Adrenal gland (tissue), 19 donors: ENCODE data around the gene HLF. TPM values are rescaled to one million over a fixed set of nuclear protein-coding genes. Genes with fewer than 3 reads are reported as not detected.

ENCODE experiments used
- DNase-seq, 7 donors: peaks; one replicate each; pipeline ENCODE4 v3.0.0-alpha.2; 2019 to 2020
- H3K27ac ChIP-seq, 5 donors: fragments of 200-600 bp; sonication (generic) in 4 of 5; 1 replicate in 3 of 5; 2 replicates in 2 of 5; pipeline versions ENCODE4 v1.5.1 to v1.8.0; 2016 to 2020; ENCODE audit warnings: mild to moderate bottlenecking in 1 of 5
- H3K27me3 ChIP-seq: fragments of 200-600 bp; 2 replicates; pipeline ENCODE4 v1.8.0; 2021
- H3K36me3 ChIP-seq, 2 donors: fragments of 200-600 bp; replicated peaks in 1 of 2; 1 replicate in 1 of 2; 2 replicates in 1 of 2; pipeline versions ENCODE4 v1.5.1 to v1.8.0; 2018 to 2022
- H3K4me1 ChIP-seq, 2 donors: fragments of 200-600 bp; replicated peaks in 1 of 2; 1 replicate in 1 of 2; 2 replicates in 1 of 2; pipeline versions ENCODE4 v1.5.1 to v1.8.0; 2018 to 2021
- H3K4me3 ChIP-seq, 4 donors: fragments of 200-600 bp; sonication (generic) in 3 of 4; one replicate each; pipeline ENCODE4 v1.5.1; 2016 to 2018
- H3K9me3 ChIP-seq, 3 donors: fragments of 200-600 bp; sonication (generic) in 1 of 3; replicated peaks in 1 of 3; 1 replicate in 2 of 3; 2 replicates in 1 of 3; pipeline versions ENCODE4 v1.5.1 to v1.8.0; 2016 to 2021
- POLR2A ChIP-seq, 2 donors: fragments of 450-650 bp; IDR thresholded peaks; one replicate each; pipeline ENCODE4 v1.6.1; 2017; ENCODE audit warnings: antibody characterized with exemption in 2 of 2, mild to moderate bottlenecking in 2 of 2, moderate library complexity in 1 of 2
- WGBS, 4 donors: extraction: QIAGEN DNeasy Blood & Tissue Kit in 2 of 4; methylation state at CpG; one replicate each; pipeline versions ENCODE4 v1.1.5 to v1.1.7; 2013 to 2017; 5-methylcytosine and 5-hydroxymethylcytosine counted together
- intact Hi-C, 2 donors: fragments of 100-400 bp; cut with DNase I; formaldehyde crosslinking; loops; one replicate each; pipeline versions ENCODE4 v1.14.1 to v1.15.0; 2022 to 2023
- long read RNA-seq, 10 donors: library from polyadenylated mRNA in 3 of 10; unstranded in 2 of 10; stranded (forward) in 1 of 10; transcript quantifications; one replicate each; pipeline ENCODE4 v2.0.0 and lab custom pipeline, GENCODE V29; 2021 to 2026
- polyA plus RNA-seq, 3 donors: library from polyadenylated mRNA; stranded (reverse); fragments of 200-250 nt in 2 of 3; fragments of 350-450 nt in 1 of 3; fragmentation: Illumina TruSeq in 1 of 3; extraction: RNeasy Lipid Tissue Mini Kit (QIAGEN cat#74804) in 1 of 3; gene quantifications; one replicate each; pipeline ENCODE4 v1.2.3, GENCODE V29; 2013 to 2014
- total RNA-seq, 9 donors: library from RNA; depleted of rRNA in 4 of 9; stranded (reverse); fragments of >200 nt in 4 of 9; fragments of 120-200 nt in 1 of 9; fragmentation: NEBNext Ultra II Directional in 1 of 9; extraction: Animal tissue kit (Norgen Biotek cat#: 25700) in 1 of 9; gene quantifications; one replicate each; pipeline versions ENCODE4 v1.1.0 to v1.2.4, GENCODE V29; 2013 to 2023
- TF ChIP-seq, protein P1 (sequence below), 6 experiments: fragments of 450-650 bp in 4 of 6; fragments of 200-600 bp in 2 of 6; sonication (generic) in 1 of 6; IDR thresholded peaks; 1 replicate in 5 of 6; 2 replicates in 1 of 6; pipeline versions ENCODE4 v1.5.1 to v1.8.0; 2016 to 2021; ENCODE audit warnings: antibody characterized with exemption in 6 of 6, mild to moderate bottlenecking in 2 of 6, moderate library complexity in 1 of 6
- donor health status: healthy with polysubstance abuse.
- donor health status: Bipolar disorder and iron deficiency.
- donor health status: DM: yes; HTN: yes; CAD: no.
- donor health status: DM: no; HTN: no; CAD: no.
- donor health status: DM: no; HTN: no; CAD: no.
- donor health status: DM: yes; HTN: yes; CAD: no.

The HLF gene, protein sequence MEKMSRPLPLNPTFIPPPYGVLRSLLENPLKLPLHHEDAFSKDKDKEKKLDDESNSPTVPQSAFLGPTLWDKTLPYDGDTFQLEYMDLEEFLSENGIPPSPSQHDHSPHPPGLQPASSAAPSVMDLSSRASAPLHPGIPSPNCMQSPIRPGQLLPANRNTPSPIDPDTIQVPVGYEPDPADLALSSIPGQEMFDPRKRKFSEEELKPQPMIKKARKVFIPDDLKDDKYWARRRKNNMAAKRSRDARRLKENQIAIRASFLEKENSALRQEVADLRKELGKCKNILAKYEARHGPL
- total RNA-seq (10 to 100 TPM in 8 of 9 donors, 1 to 10 TPM in 1; 1.3 to 74.3 (median 32.9) TPM), polyA plus RNA-seq (10 to 100 TPM in 1 of 3 donors, 1 to 10 TPM in 2; 8.8 to 15.0 (median 9.7) TPM)
- long read RNA-seq, donor 1, result 0 reads
- long read RNA-seq, donor 2, result 0 reads
- long read RNA-seq, donor 3, result 0 reads
- long read RNA-seq, donor 4, partial matches to known transcripts, result 0 of 5 reads
- long read RNA-seq, donor 4, other reads (novel, unspliced or antisense), result 5 of 5 reads
- long read RNA-seq, donor 5, full-length matches to known transcripts, result 14 of 16 reads
- long read RNA-seq, donor 5, partial matches to known transcripts, result 1 of 16 reads
- long read RNA-seq, donor 5, other reads (novel, unspliced or antisense), result 1 of 16 reads
- long read RNA-seq, donor 6, result 0 reads
- long read RNA-seq, donor 7, result 0 reads
- long read RNA-seq, donor 8, result 0 reads
- long read RNA-seq, donor 9, result 0 reads
- long read RNA-seq, donor 10, result 0 reads

DNA sequence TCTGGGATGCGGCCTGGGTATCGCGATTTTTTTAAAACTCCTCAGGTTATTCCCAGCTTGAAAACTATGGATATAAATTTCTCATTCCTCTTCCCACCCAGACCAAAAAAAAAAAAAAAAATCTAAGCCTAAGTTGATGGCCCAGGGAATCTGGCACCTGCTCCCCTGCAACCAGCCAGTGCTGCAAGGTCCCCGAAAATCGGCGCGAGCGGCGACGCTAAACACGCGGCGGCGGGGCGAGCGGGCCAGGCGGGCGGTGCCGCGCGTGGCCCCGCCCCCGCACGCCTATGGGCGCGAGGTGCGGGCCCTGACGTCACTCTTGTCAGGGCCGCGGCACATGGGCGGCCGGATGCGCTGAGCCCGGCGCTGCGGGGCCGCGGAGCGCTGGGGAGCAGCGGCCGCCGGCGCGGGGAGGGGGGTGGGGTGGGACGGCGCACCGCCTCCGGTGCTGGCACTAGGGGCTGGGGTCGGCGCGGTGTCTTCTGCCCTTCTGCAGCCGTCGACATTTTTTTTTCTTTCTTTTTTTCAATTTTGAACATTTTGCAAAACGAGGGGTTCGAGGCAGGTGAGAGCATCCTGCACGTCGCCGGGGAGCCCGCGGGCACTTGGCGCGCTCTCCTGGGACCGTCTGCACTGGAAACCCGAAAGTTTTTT, at the start of gene HLF:
Gene HLF, plus strand, starts transcription at position 316 of the 654 bp plus-strand sequence. CDS start 525 bp downstream, outside the sequence.
- Histone ChIP-seq H3K4me1 (peaks cover 3 to 31% of the 10 kb centered on the region in 2 donors), H3K27ac (peak within 1 kb of the TSS in 4 of 5 donors; percentile 62 to 90 (median 82)), H3K4me3 (peak within 1 kb of the TSS in 2 of 4 donors; percentile 55 to 78), H3K9me3 (no peaks in the 10 kb centered on the region), H3K27me3 (no peaks in the 10 kb centered on the region), H3K36me3 (no peaks in the 10 kb centered on the region)
- DNase-seq, result peak; percentile 79 to 88 (median 83)
- intact Hi-C loops, result loop anchor here in 1 of 2 donors (10.0 kb wide), 1 partner anchor 50 kb away; no protein-coding TSS in a partner anchor
- 0 to 1% (median 1%) methylated on average over 42 to 64 of the region's 64 CpGs for WGBS, 4 donors
- TF ChIP-seq, protein P1, sequence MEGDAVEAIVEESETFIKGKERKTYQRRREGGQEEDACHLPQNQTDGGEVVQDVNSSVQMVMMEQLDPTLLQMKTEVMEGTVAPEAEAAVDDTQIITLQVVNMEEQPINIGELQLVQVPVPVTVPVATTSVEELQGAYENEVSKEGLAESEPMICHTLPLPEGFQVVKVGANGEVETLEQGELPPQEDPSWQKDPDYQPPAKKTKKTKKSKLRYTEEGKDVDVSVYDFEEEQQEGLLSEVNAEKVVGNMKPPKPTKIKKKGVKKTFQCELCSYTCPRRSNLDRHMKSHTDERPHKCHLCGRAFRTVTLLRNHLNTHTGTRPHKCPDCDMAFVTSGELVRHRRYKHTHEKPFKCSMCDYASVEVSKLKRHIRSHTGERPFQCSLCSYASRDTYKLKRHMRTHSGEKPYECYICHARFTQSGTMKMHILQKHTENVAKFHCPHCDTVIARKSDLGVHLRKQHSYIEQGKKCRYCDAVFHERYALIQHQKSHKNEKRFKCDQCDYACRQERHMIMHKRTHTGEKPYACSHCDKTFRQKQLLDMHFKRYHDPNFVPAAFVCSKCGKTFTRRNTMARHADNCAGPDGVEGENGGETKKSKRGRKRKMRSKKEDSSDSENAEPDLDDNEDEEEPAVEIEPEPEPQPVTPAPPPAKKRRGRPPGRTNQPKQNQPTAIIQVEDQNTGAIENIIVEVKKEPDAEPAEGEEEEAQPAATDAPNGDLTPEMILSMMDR (IDR thresholded peaks at IDR 0.05), result no peak
- TF ChIP-seq POLR2A (IDR thresholded peaks at IDR 0.05), result peak; percentile 64 to 87

DNA sequence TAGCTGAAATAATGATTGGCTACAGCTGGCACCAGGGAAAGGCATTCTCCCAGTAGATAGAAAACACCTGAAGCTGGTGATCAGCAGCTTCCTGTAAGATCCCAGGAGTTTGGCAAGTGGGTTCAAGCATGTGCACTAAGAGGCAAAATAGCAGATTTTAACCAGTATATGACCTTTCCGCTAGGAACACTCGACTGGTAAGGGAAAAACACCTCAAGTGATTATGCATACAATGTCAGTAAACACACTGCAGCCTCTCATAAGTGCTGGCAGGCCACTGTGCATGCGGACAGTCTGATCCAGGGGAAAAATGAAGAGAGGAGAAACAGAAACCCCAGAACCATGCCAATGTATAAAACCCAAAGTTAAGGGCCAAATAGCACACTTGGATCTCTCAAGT, 49.0 kb upstream of the HLF start:
- Histone ChIP-seq H3K4me1 (no peaks in the 10 kb centered on the region), H3K9me3 (no peaks in the 10 kb centered on the region), H3K4me3 (no peak overlapping the region), H3K36me3 (no peaks in the 10 kb centered on the region), H3K27me3 (no peaks in the 10 kb centered on the region), H3K27ac (no peak overlapping the region)
- intact Hi-C loops, result no loop called here
- no peak for DNase-seq
- TF ChIP-seq, protein P1 (IDR thresholded peaks at IDR 0.05), result no peak
- TF ChIP-seq POLR2A (IDR thresholded peaks at IDR 0.05), result no peak
- 94 to 98% (median 95%) methylated on average over 3 of the region's 3 CpGs for WGBS, 4 donors

DNA sequence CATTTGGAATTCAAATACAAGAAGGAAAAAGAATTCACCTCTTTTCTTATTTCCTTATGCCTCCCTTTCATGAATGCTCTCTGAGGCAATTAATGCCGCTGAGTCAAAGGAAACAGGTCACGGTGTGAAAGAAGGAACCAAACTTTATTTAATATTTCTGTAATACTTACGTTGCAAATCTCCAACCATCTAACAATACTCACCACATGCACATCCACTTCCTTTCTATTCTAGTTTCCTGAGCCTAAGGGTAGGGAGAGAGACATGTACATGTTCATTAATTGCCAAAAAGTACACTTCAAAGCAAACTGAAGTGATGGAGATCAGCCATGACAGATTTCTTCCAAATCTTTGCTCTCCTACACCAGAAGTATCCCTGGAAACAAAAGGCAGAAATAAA, 47.9 kb upstream of the HLF start:
- TF ChIP-seq, protein P1 (IDR thresholded peaks at IDR 0.05), result no peak
- no peak for TF ChIP-seq POLR2A (IDR thresholded peaks at IDR 0.05)
- Histone ChIP-seq H3K4me1 (no peaks in the 10 kb centered on the region), H3K9me3 (no peaks in the 10 kb centered on the region), H3K27ac (no peak overlapping the region), H3K36me3 (no peaks in the 10 kb centered on the region), H3K4me3 (no peak overlapping the region), H3K27me3 (no peaks in the 10 kb centered on the region)
- intact Hi-C loops, result no loop called here
- no peak for DNase-seq
- 66 to 89% (median 76%) methylated on average over 3 of the region's 3 CpGs for WGBS, 4 donors

- DNase-seq, result no peak
- Histone ChIP-seq H3K27ac (no peak overlapping the region), H3K4me1 (no peaks in the 10 kb centered on the region), H3K36me3 (no peaks in the 10 kb centered on the region), H3K4me3 (no peak overlapping the region), H3K9me3 (no peaks in the 10 kb centered on the region), H3K27me3 (no peaks in the 10 kb centered on the region)
- intact Hi-C loops, result no loop called here
- no peak for TF ChIP-seq POLR2A (IDR thresholded peaks at IDR 0.05)
- TF ChIP-seq, protein P1 (IDR thresholded peaks at IDR 0.05), result no peak
- WGBS, 4 donors, result 61 to 74% (median 65%) methylated on average over 1 of the region's 1 CpG
Measured at GRCh38 chr17:55219459-55219858, 45.3 kb upstream of the HLF start.
